ENCODE results near the gene NRCAM.

GRCh38 chr7:108488768-108489538 lies 32.7 kb upstream of the NRCAM start:
- no peak for TF ChIP-seq POLR2A (IDR thresholded peaks at IDR 0.05; ENCODE audit: low read length)
- TF ChIP-seq GATA1 (IDR thresholded peaks at IDR 0.05; ENCODE audit: low read depth, low read length) = no peak
